Neural progenitor cell (in vitro differentiated cells): ENCODE results near the gene PIP4K2A. TPM values are rescaled to one million over a fixed set of nuclear protein-coding genes. Genes with fewer than 3 reads are reported as not detected.

Source experiments
- DNase-seq: peaks from one replicate; pipeline ENCODE4 v3.0.0-alpha.2; 2016; ENCODE audit warnings: low spot score
- H2AFZ ChIP-seq: fragments of 200-600 bp; sonication (generic); replicated peaks from 2 replicates; pipeline ENCODE4 v1.6.1; 2016; ENCODE audit warnings: antibody characterized with exemption
- H3F3A ChIP-seq: fragments of 200-600 bp; sonication (generic); 2 replicates; pipeline ENCODE4 v1.6.1; 2016; ENCODE audit warnings: antibody characterized with exemption, low read depth
- H3K27ac ChIP-seq: fragments of 200-600 bp; sonication (generic); 2 replicates; pipeline ENCODE4 v1.5.1; 2016; ENCODE audit warnings: mild to moderate bottlenecking
- H3K27me3 ChIP-seq: fragments of 200-600 bp; sonication (generic); 2 replicates; pipeline ENCODE4 v1.6.1; 2016; ENCODE audit warnings: mild to moderate bottlenecking, moderate library complexity
- H3K36me3 ChIP-seq: fragments of 200-600 bp; sonication (generic); 2 replicates; pipeline ENCODE4 v1.5.1; 2016
- H3K4me1 ChIP-seq: fragments of 200-600 bp; sonication (generic); 2 replicates; pipeline ENCODE4 v1.6.1; 2016; ENCODE audit warnings: mixed run types
- H3K4me2 ChIP-seq: fragments of 200-600 bp; sonication (generic); 2 replicates; pipeline ENCODE4 v1.6.1; 2016
- H3K4me3 ChIP-seq: fragments of 200-600 bp; sonication (generic); 2 replicates; pipeline ENCODE4 v1.5.1; 2016
- H3K79me2 ChIP-seq: fragments of 200-600 bp; sonication (generic); 2 replicates; pipeline ENCODE4 v1.6.1; 2016; ENCODE audit warnings: low read depth
- H3K9ac ChIP-seq: fragments of 200-600 bp; sonication (generic); 2 replicates; pipeline ENCODE4 v1.6.1; 2016
- H3K9me3 ChIP-seq: fragments of 200-600 bp; sonication (generic); 2 replicates; pipeline ENCODE4 v1.5.1; 2016; ENCODE audit warnings: low read depth
- H4K20me1 ChIP-seq: fragments of 200-600 bp; sonication (generic); 2 replicates; pipeline ENCODE4 v1.6.1; 2016; ENCODE audit warnings: low read depth
- H3K27ac Mint-ChIP-seq: 3 replicates; pipeline ENCODE4 v1.8.0; 2021; ENCODE audit warnings: mixed read lengths
- H3K27me3 Mint-ChIP-seq: 2 replicates; pipeline ENCODE4 v1.8.0; 2022; ENCODE audit warnings: low read depth, mild to moderate bottlenecking, inconsistent platforms, moderate library complexity, mixed read lengths; ENCODE audit not compliant: insufficient read depth
- H3K36me3 Mint-ChIP-seq: 3 replicates; pipeline ENCODE4 v1.8.0; 2021; ENCODE audit warnings: mixed read lengths
- H3K4me1 Mint-ChIP-seq: 3 replicates; pipeline ENCODE4 v1.8.0; 2021; ENCODE audit warnings: mixed read lengths
- H3K4me3 Mint-ChIP-seq: 3 replicates; pipeline ENCODE4 v1.8.0; 2021; ENCODE audit warnings: mild to moderate bottlenecking, moderate library complexity, mixed read lengths
- H3K9me3 Mint-ChIP-seq: 3 replicates; pipeline ENCODE4 v1.8.0; 2020; ENCODE audit warnings: mixed read lengths
- CTCF ChIP-seq: fragments of 200-600 bp; sonication (generic); IDR thresholded peaks from 2 replicates; pipeline ENCODE4 v1.5.1; 2017; ENCODE audit warnings: antibody characterized with exemption, mild to moderate bottlenecking
- EZH2 ChIP-seq: fragments of 200-600 bp; sonication (generic); IDR thresholded peaks from 2 replicates; pipeline ENCODE4 v1.6.1; 2017; ENCODE audit warnings: antibody characterized with exemption, mild to moderate bottlenecking, moderate library complexity
- EZH2phosphoT487 ChIP-seq: fragments of 200-600 bp; sonication (generic); IDR thresholded peaks from 2 replicates; pipeline ENCODE4 v1.6.1; 2017; ENCODE audit warnings: antibody characterized with exemption
- total RNA-seq: library from RNA; depleted of rRNA; stranded (reverse); fragments of >200 nt; gene quantifications from 2 replicates; pipeline ENCODE4 v1.2.3, GENCODE V29; 2015; ENCODE audit warnings: low replicate concordance

The PIP4K2A gene
- total RNA-seq, 1 donor from 2014 or later: 37.6 TPM

- H3K4me2 ChIP-seq: no peak overlapping the region
- Mint-ChIP-seq H3K27ac (no peak overlapping the region), H3K4me3 (no peak overlapping the region), H3K4me1 (peaks cover 69% of the 10 kb centered on the region), H3K9me3 (no peaks in the 10 kb centered on the region), H3K36me3 (peaks cover 4% of the 10 kb centered on the region), H3K27me3 (peaks cover 4% of the 10 kb centered on the region)
- H3K9me3 ChIP-seq: no peaks in the 10 kb centered on the region
- H4K20me1 ChIP-seq: no peaks in the 10 kb centered on the region
- H3F3A ChIP-seq: peaks cover 34% of the 10 kb centered on the region
- H3K4me3 ChIP-seq: no peak overlapping the region
- H2AFZ ChIP-seq: no peak overlapping the region
- DNase-seq: no peak
- H3K27me3 ChIP-seq: no peaks in the 10 kb centered on the region
- H3K9ac ChIP-seq: no peak overlapping the region
- H3K27ac ChIP-seq: no peak overlapping the region
- peaks cover 53% of the 10 kb centered on the region for H3K4me1 ChIP-seq
- no peak for TF ChIP-seq EZH2phosphoT487
- TF ChIP-seq EZH2: no peak
- TF ChIP-seq CTCF: no peak
- H3K36me3 ChIP-seq: no peaks in the 10 kb centered on the region
- H3K79me2 ChIP-seq: no peaks in the 10 kb centered on the region
Measured at GRCh38 chr10:22551681-22552365, 162.6 kb downstream of the PIP4K2A start.

GRCh38 chr10:22550732-22551131 is 163.6 kb downstream of the PIP4K2A start:
- TF ChIP-seq EZH2phosphoT487 (no peak), CTCF (peak; percentile 80)
- Histone ChIP-seq H3K27me3 (no peaks in the 10 kb centered on the region), H3K4me2 (no peak overlapping the region), H4K20me1 (no peaks in the 10 kb centered on the region), H3K9ac (no peak overlapping the region), H2AFZ (no peak overlapping the region), H3K4me3 (no peak overlapping the region), H3K27ac (no peak overlapping the region), H3F3A (peaks cover 41% of the 10 kb centered on the region), H3K36me3 (no peaks in the 10 kb centered on the region), H3K79me2 (no peaks in the 10 kb centered on the region), H3K4me1 (peaks cover 48% of the 10 kb centered on the region), H3K9me3 (no peaks in the 10 kb centered on the region)
- no peak overlapping the region for H3K4me3 Mint-ChIP-seq
- H3K4me1 Mint-ChIP-seq: peaks cover 64% of the 10 kb centered on the region
- no peak overlapping the region for H3K27ac Mint-ChIP-seq
- DNase-seq: peak; percentile 61
- no peaks in the 10 kb centered on the region for H3K9me3 Mint-ChIP-seq
- H3K27me3 Mint-ChIP-seq: peaks cover 4% of the 10 kb centered on the region
- H3K36me3 Mint-ChIP-seq: peaks cover 4% of the 10 kb centered on the region

- Mint-ChIP-seq H3K4me3 (no peak overlapping the region), H3K27me3 (peaks cover 6% of the 10 kb centered on the region), H3K27ac (no peak overlapping the region), H3K4me1 (peaks cover 55% of the 10 kb centered on the region), H3K36me3 (peaks cover 4% of the 10 kb centered on the region), H3K9me3 (no peaks in the 10 kb centered on the region)
- DNase-seq: no peak
- Histone ChIP-seq H3K4me3 (no peak overlapping the region), H2AFZ (no peak overlapping the region), H3K4me2 (peak overlapping the region; percentile 33), H3K27me3 (no peaks in the 10 kb centered on the region), H3K9ac (no peak overlapping the region), H3K36me3 (no peaks in the 10 kb centered on the region), H3F3A (peaks cover 25% of the 10 kb centered on the region), H3K27ac (no peak overlapping the region), H4K20me1 (no peaks in the 10 kb centered on the region), H3K4me1 (peaks cover 32% of the 10 kb centered on the region), H3K79me2 (no peaks in the 10 kb centered on the region), H3K9me3 (no peaks in the 10 kb centered on the region)
- no peak for TF ChIP-seq CTCF
- TF ChIP-seq EZH2: no peak
- TF ChIP-seq EZH2phosphoT487: no peak
Measured at GRCh38 chr10:22548344-22548743, 166.0 kb downstream of the PIP4K2A start.
